WTC11 (cell line): ENCODE measurements around the gene GNRHR. TPM values are rescaled to one million over a fixed set of nuclear protein-coding genes. Genes with fewer than 3 reads are reported as not detected.

ENCODE experiments used
- ATAC-seq: fragments of 200-7000 bp; cut with Tn5 transposase; 2 replicates; pipeline ENCODE4 v1.10.0; 2021; ENCODE audit warnings: mild to moderate bottlenecking, moderate library complexity
- CTCF ChIA-PET: fragments of 300-600 bp; sonication (Branson Sonifier 250); formaldehyde crosslinking; loops from one replicate; lab custom pipeline; 2021; ENCODE audit warnings: antibody characterized with exemption; lab: Charles Lee
- POLR2A ChIA-PET: fragments of 350-600 bp; sonication (Branson Sonifier 250); formaldehyde crosslinking; loops from one replicate; lab custom pipeline; 2021; ENCODE audit warnings: antibody characterized with exemption; lab: Charles Lee
- DNase-seq: peaks from one replicate; pipeline ENCODE4 v3.0.0; 2021; ENCODE audit warnings: low spot score
- H3K27ac Mint-ChIP-seq: 2 replicates; pipeline ENCODE4 v1.8.0; 2021; ENCODE audit warnings: mixed read lengths
- H3K27me3 Mint-ChIP-seq: 2 replicates; pipeline ENCODE4 v1.8.0; 2021; ENCODE audit warnings: low read depth, mild to moderate bottlenecking, moderate library complexity, mixed read lengths
- H3K36me3 Mint-ChIP-seq: 2 replicates; pipeline ENCODE4 v1.8.0; 2021; ENCODE audit warnings: mixed read lengths
- H3K4me1 Mint-ChIP-seq: 2 replicates; pipeline ENCODE4 v1.8.0; 2022; ENCODE audit warnings: mixed read lengths
- H3K4me3 Mint-ChIP-seq: 2 replicates; pipeline ENCODE4 v1.8.0; 2021; ENCODE audit warnings: mild to moderate bottlenecking, moderate library complexity, mixed read lengths
- H3K9me3 Mint-ChIP-seq: 2 replicates; pipeline ENCODE4 v1.8.0; 2021; ENCODE audit warnings: mixed read lengths
- ELF4 ChIP-seq: sonication (generic); formaldehyde crosslinking; IDR thresholded peaks from 2 replicates; pipeline ENCODE4 v1.8.1; 2022; ENCODE audit warnings: low read depth, mild to moderate bottlenecking, moderate library complexity, missing genetic modification reagents
- EMX1 ChIP-seq: fragments of 250-450 bp; sonication (Bioruptor Pico); IDR thresholded peaks from 2 replicates; pipeline ENCODE4 v1.8.0; 2021; ENCODE audit warnings: mild to moderate bottlenecking
- ERG ChIP-seq: fragments of 250-450 bp; sonication (Bioruptor Pico); IDR thresholded peaks from 2 replicates; pipeline ENCODE4 v1.8.0; 2021; ENCODE audit warnings: mild to moderate bottlenecking
- FOXP1 ChIP-seq: sonication (generic); formaldehyde crosslinking; IDR thresholded peaks from 2 replicates; pipeline ENCODE4 v1.8.0; 2022; ENCODE audit warnings: missing genetic modification reagents, mild to moderate bottlenecking, moderate library complexity, borderline replicate concordance
- GTF2I ChIP-seq: fragments of 250-450 bp; sonication (Bioruptor Pico); conservative IDR thresholded peaks from 2 replicates; pipeline ENCODE4 v1.4.0; 2021; ENCODE audit warnings: mild to moderate bottlenecking
- IRF1 ChIP-seq: sonication (generic); formaldehyde crosslinking; IDR thresholded peaks from 2 replicates; pipeline ENCODE4 v1.8.0; 2023; ENCODE audit warnings: missing genetic modification reagents
- NFYB ChIP-seq: sonication (generic); formaldehyde crosslinking; conservative IDR thresholded peaks from 2 replicates; pipeline ENCODE4 v1.8.0; 2022; ENCODE audit warnings: low read depth, missing genetic modification reagents
- OVOL2 ChIP-seq: fragments of 250-450 bp; sonication (Bioruptor Pico); IDR thresholded peaks from 2 replicates; pipeline ENCODE4 v1.9.0; 2021; ENCODE audit warnings: mild to moderate bottlenecking, borderline replicate concordance
- RELA ChIP-seq: sonication (generic); formaldehyde crosslinking; IDR thresholded peaks from 2 replicates; pipeline ENCODE4 v1.8.1; 2022; ENCODE audit warnings: missing genetic modification reagents, mild to moderate bottlenecking, borderline replicate concordance
- ZNF263 ChIP-seq: sonication (generic); formaldehyde crosslinking; IDR thresholded peaks from 2 replicates; pipeline ENCODE4 v1.8.1; 2022; ENCODE audit warnings: low read depth, mild to moderate bottlenecking, moderate library complexity, missing genetic modification reagents
- ZNF281 ChIP-seq: sonication (generic); formaldehyde crosslinking; IDR thresholded peaks from 2 replicates; pipeline ENCODE4 v1.8.0; 2023; ENCODE audit warnings: mild to moderate bottlenecking, missing genetic modification reagents
- ZNF396 ChIP-seq: fragments of 250-450 bp; sonication (Bioruptor Pico); IDR thresholded peaks from 2 replicates; pipeline ENCODE4 v1.8.0; 2021; ENCODE audit warnings: mild to moderate bottlenecking, moderate library complexity, borderline replicate concordance
- ZNF416 ChIP-seq: fragments of 250-450 bp; sonication (Bioruptor Pico); IDR thresholded peaks from 2 replicates; pipeline ENCODE4 v1.9.0; 2021; ENCODE audit warnings: mild to moderate bottlenecking, inconsistent platforms
- ZNF423 ChIP-seq: fragments of 250-450 bp; sonication (Bioruptor Pico); IDR thresholded peaks from 2 replicates; pipeline ENCODE4 v2.1.2; 2022; ENCODE audit warnings: mild to moderate bottlenecking, moderate library complexity
- total RNA-seq: library from RNA; stranded (reverse); gene quantifications from 3 replicates; pipeline ENCODE4 v1.2.3, GENCODE V29; 2021
- TF ChIP-seq, protein P1 (sequence below): sonication (generic); formaldehyde crosslinking; IDR thresholded peaks from 2 replicates; pipeline ENCODE4 v1.8.1; 2022; ENCODE audit warnings: mild to moderate bottlenecking, missing genetic modification reagents, moderate library complexity, borderline replicate concordance
- TF ChIP-seq, protein P2 (sequence below): sonication (generic); formaldehyde crosslinking; IDR thresholded peaks from 2 replicates; pipeline ENCODE4 v1.8.1; 2022; ENCODE audit warnings: missing genetic modification reagents, borderline replicate concordance
- TF ChIP-seq, protein P3 (sequence below): fragments of 250-450 bp; sonication (Bioruptor Pico); conservative IDR thresholded peaks from 2 replicates; pipeline ENCODE4 v1.9.0; 2021; ENCODE audit warnings: mild to moderate bottlenecking
- TF ChIP-seq, protein P4 (sequence below): sonication (generic); formaldehyde crosslinking; IDR thresholded peaks from 2 replicates; pipeline ENCODE4 v1.8.1; 2023; ENCODE audit warnings: mild to moderate bottlenecking, moderate library complexity, missing genetic modification reagents

Gene GNRHR
- total RNA-seq, 1 experiment from 2014 or later = not detected

DNA sequence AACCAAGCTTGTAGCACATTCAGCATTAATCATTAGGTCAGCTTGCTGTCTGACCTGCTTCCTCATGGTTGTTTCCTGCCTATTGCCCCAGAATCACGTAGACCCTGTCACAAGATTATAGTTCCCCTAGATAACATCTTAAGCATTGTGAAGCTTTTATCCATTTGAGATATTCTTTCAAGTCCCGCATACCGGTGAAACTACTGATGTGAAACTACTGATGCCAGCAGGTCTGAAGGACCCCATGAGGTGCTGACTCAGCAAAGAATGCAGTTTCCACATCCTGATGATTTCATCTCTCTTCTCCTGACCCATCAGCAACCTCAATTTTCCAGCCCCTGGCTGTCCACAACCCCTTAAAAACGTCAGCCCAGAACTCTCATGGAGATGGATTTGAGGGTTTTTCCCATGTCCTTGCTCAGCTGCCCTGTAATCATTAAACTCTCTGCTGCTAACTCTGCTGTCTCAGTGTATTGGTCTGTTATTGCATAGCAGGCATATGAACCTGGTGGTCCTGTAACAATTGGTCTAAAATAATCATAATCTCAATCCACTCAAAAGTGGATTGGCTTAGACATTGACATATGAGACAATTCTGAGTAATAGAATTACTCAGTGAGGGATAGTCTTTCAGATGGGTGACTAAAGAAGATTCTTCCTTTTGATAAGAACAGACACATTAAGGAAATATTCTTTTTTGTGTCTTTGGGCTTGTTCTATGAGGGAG lies 26.9 kb downstream of the GNRHR start:
- H3K4me1 Mint-ChIP-seq = peaks cover 14% of the 10 kb centered on the region
- TF ChIP-seq EMX1 = no peak
- ATAC-seq (no peak), DNase-seq (no peak)
- no peaks in the 10 kb centered on the region for H3K27me3 Mint-ChIP-seq
- POLR2A ChIA-PET = no interaction called here
- H3K36me3 Mint-ChIP-seq = peaks cover 10% of the 10 kb centered on the region; the same call in 1 of the 2 replicates
- H3K4me3 Mint-ChIP-seq = no peak overlapping the region
- H3K27ac Mint-ChIP-seq = peak overlapping the region; percentile 47; the same call in 1 of the 2 replicates
- CTCF ChIA-PET = interaction anchor here (1.8 kb wide), 1 partner anchor 20 kb away, joined by 5 read pairs; no protein-coding TSS in a partner anchor
- H3K9me3 Mint-ChIP-seq = peaks cover 9% of the 10 kb centered on the region

- Mint-ChIP-seq H3K9me3 (peaks cover 16% of the 10 kb centered on the region), H3K4me1 (peaks cover 26% of the 10 kb centered on the region), H3K36me3 (peaks cover 16% of the 10 kb centered on the region), H3K27me3 (no peaks in the 10 kb centered on the region), H3K27ac (no peak overlapping the region), H3K4me3 (no peak overlapping the region)
- ATAC-seq (no peak), DNase-seq (no peak)
- TF ChIP-seq ZNF423 (CRISPR knock-in tag) = no peak
- no peak for TF ChIP-seq ZNF263 (CRISPR knock-in tag)
- TF ChIP-seq ELF4 (CRISPR knock-in tag) = no peak
- TF ChIP-seq, protein P1, sequence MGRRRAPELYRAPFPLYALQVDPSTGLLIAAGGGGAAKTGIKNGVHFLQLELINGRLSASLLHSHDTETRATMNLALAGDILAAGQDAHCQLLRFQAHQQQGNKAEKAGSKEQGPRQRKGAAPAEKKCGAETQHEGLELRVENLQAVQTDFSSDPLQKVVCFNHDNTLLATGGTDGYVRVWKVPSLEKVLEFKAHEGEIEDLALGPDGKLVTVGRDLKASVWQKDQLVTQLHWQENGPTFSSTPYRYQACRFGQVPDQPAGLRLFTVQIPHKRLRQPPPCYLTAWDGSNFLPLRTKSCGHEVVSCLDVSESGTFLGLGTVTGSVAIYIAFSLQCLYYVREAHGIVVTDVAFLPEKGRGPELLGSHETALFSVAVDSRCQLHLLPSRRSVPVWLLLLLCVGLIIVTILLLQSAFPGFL (CRISPR knock-in tag) = no peak
- TF ChIP-seq IRF1 (CRISPR knock-in tag) = no peak
- no peak for TF ChIP-seq OVOL2 (CRISPR knock-in tag)
- TF ChIP-seq, protein P2, sequence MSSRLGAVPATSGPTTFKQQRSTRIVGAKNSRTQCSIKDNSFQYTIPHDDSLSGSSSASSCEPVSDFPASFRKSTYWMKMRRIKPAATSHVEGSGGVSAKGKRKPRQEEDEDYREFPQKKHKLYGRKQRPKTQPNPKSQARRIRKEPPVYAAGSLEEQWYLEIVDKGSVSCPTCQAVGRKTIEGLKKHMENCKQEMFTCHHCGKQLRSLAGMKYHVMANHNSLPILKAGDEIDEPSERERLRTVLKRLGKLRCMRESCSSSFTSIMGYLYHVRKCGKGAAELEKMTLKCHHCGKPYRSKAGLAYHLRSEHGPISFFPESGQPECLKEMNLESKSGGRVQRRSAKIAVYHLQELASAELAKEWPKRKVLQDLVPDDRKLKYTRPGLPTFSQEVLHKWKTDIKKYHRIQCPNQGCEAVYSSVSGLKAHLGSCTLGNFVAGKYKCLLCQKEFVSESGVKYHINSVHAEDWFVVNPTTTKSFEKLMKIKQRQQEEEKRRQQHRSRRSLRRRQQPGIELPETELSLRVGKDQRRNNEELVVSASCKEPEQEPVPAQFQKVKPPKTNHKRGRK (CRISPR knock-in tag) = no peak
- no peak for TF ChIP-seq ZNF416 (CRISPR knock-in tag)
- no peak for TF ChIP-seq NFYB
- ChIA-PET POLR2A (no interaction called here), CTCF (interaction anchor here (0.7 to 0.9 kb wide), 2 partner anchors 19 to 21 kb away, joined by 3 to 4 read pairs; no protein-coding TSS in a partner anchor)
Measured at GRCh38 chr4:67725981-67726380, 28.2 kb downstream of the GNRHR start.

GRCh38 chr4:67725132-67725531 lies 29.1 kb downstream of the GNRHR start:
- no peak for ATAC-seq
- POLR2A ChIA-PET = no interaction called here
- no peak overlapping the region for H3K4me3 Mint-ChIP-seq
- H3K9me3 Mint-ChIP-seq = peaks cover 16% of the 10 kb centered on the region
- peak overlapping the region; percentile 54; the same call in 1 of the 2 replicates for H3K27ac Mint-ChIP-seq
- no peaks in the 10 kb centered on the region for H3K27me3 Mint-ChIP-seq
- peaks cover 24% of the 10 kb centered on the region for H3K36me3 Mint-ChIP-seq
- H3K4me1 Mint-ChIP-seq = peaks cover 26% of the 10 kb centered on the region
- DNase-seq = no peak
- CTCF ChIA-PET = interaction anchor here (0.7 to 1.9 kb wide), 2 partner anchors 20 to 22 kb away, joined by 3 to 15 read pairs; no protein-coding TSS in a partner anchor
- TF ChIP-seq ERG (CRISPR knock-in tag) (no peak), ZNF281 (no peak), ZNF396 (CRISPR knock-in tag) (no peak), IRF1 (CRISPR knock-in tag) (no peak), GTF2I (CRISPR knock-in tag) (no peak), FOXP1 (CRISPR knock-in tag) (no peak), RELA (CRISPR knock-in tag) (no peak)
- TF ChIP-seq, protein P3, sequence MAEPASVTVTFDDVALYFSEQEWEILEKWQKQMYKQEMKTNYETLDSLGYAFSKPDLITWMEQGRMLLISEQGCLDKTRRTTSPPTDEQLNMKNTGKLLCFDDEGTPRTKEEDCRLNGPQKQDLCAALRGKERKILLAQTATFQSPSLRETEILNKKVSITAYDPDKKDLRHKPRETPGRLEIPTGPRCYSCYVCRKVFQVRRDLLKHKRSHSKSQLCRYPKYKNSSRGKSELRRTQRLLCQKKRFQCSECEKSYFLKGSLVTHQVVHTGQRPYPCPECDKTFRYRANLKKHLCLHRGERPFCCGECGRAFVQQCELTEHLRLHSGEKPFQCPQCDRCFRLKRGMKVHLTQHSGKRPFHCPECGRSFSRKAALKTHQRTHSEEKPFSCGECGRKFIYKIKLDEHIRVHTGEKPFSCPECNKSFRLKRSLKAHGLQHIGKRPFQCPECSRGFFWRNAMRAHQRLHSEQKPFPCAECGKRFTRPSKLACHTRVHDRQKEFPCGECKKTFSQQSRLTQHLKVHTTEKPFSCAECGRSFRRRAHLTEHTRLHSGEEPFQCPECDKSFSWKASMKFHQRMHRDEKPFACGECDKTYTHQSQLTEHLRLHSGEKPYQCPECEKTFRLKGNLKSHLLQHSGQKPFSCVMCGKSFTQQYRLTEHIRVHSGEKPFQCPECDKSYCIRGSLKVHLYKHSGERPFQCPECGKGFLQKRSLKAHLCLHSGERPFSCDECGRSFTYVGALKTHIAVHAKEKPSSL (CRISPR knock-in tag) = no peak
- TF ChIP-seq, protein P4, sequence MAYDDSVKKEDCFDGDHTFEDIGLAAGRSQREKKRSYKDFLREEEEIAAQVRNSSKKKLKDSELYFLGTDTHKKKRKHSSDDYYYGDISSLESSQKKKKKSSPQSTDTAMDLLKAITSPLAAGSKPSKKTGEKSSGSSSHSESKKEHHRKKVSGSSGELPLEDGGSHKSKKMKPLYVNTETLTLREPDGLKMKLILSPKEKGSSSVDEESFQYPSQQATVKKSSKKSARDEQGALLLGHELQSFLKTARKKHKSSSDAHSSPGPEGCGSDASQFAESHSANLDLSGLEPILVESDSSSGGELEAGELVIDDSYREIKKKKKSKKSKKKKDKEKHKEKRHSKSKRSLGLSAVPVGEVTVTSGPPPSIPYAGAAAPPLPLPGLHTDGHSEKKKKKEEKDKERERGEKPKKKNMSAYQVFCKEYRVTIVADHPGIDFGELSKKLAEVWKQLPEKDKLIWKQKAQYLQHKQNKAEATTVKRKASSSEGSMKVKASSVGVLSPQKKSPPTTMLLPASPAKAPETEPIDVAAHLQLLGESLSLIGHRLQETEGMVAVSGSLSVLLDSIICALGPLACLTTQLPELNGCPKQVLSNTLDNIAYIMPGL = no peak
